H9 (cell line): Measurements from ENCODE around the gene PHACTR1. TPM values are rescaled to one million over a fixed set of nuclear protein-coding genes. Genes with fewer than 3 reads are reported as not detected.

Experiments used
- DNase-seq: peaks from one replicate; pipeline ENCODE4 v3.0.0-alpha.2; 2017
- H2AFZ ChIP-seq: one replicate; pipeline ENCODE4 v1.6.1; 2013; ENCODE audit warnings: mild to moderate bottlenecking, low read length, control low read depth, moderate library complexity
- H2AK5ac ChIP-seq: 2 replicates; pipeline ENCODE4 v1.6.1; 2013; ENCODE audit warnings: low read length, control low read depth, mixed read lengths; ENCODE audit not compliant: insufficient read length
- H2BK120ac ChIP-seq: one replicate; pipeline ENCODE4 v1.6.1; 2013; ENCODE audit warnings: low read depth, mild to moderate bottlenecking, low read length, control low read depth, inconsistent platforms; ENCODE audit not compliant: poor library complexity, severe bottlenecking
- H2BK12ac ChIP-seq: 2 replicates; pipeline ENCODE4 v1.6.1; 2013; ENCODE audit warnings: low read length, control low read depth, mixed read lengths, low read depth; ENCODE audit not compliant: insufficient read length
- H2BK15ac ChIP-seq: 2 replicates; pipeline ENCODE4 v1.6.1; 2013; ENCODE audit warnings: low read depth, low read length, control low read depth
- H2BK20ac ChIP-seq: one replicate; pipeline ENCODE4 v1.6.1; 2013; ENCODE audit warnings: low read depth, mild to moderate bottlenecking, low read length, control low read depth, inconsistent platforms; ENCODE audit not compliant: poor library complexity, severe bottlenecking
- H2BK5ac ChIP-seq: 2 replicates; pipeline ENCODE4 v1.6.1; 2013; ENCODE audit warnings: low read length, control low read depth, mixed read lengths; ENCODE audit not compliant: insufficient read length
- H3K14ac ChIP-seq: 2 replicates; pipeline ENCODE4 v1.6.1; 2013; ENCODE audit warnings: low read length, control low read depth; ENCODE audit not compliant: insufficient read depth
- H3K18ac ChIP-seq: 2 replicates; pipeline ENCODE4 v1.6.1; 2013; ENCODE audit warnings: low read depth, mild to moderate bottlenecking, mixed read lengths, low read length, control low read depth; ENCODE audit not compliant: insufficient read length
- H3K23ac ChIP-seq: 2 replicates; pipeline ENCODE4 v1.6.1; 2013; ENCODE audit warnings: low read length, control low read depth, mixed read lengths, low read depth; ENCODE audit not compliant: insufficient read length
- H3K23me2 ChIP-seq: 2 replicates; pipeline ENCODE4 v1.6.1; 2013; ENCODE audit warnings: low read depth, mild to moderate bottlenecking, mixed read lengths, low read length, control low read depth; ENCODE audit not compliant: insufficient read length, poor library complexity, severe bottlenecking
- H3K27ac ChIP-seq: 2 replicates; pipeline ENCODE4 v1.5.1; 2013; ENCODE audit warnings: low read length, control low read depth, mixed read lengths, low read depth; ENCODE audit not compliant: insufficient read length
- H3K27me3 ChIP-seq: 2 replicates; pipeline ENCODE4 v1.6.1; 2013; ENCODE audit warnings: low read length, control low read depth, inconsistent platforms; ENCODE audit not compliant: insufficient read depth
- H3K4ac ChIP-seq: 2 replicates; pipeline ENCODE4 v1.6.1; 2013; ENCODE audit warnings: low read depth, mild to moderate bottlenecking, control low read depth, inconsistent platforms, low read length, moderate library complexity
- H3K4me1 ChIP-seq: 2 replicates; pipeline ENCODE4 v1.6.1; 2013; ENCODE audit warnings: low read length, control low read depth, inconsistent platforms; ENCODE audit not compliant: insufficient read depth
- H3K4me2 ChIP-seq: 2 replicates; pipeline ENCODE4 v1.6.1; 2013; ENCODE audit warnings: low read length, control low read depth, mixed read lengths; ENCODE audit not compliant: insufficient read length, insufficient read depth
- H3K56ac ChIP-seq: 2 replicates; pipeline ENCODE4 v1.6.1; 2013; ENCODE audit warnings: low read depth, mild to moderate bottlenecking, mixed read lengths, low read length, control low read depth; ENCODE audit not compliant: insufficient read length
- H3K79me1 ChIP-seq: 2 replicates; pipeline ENCODE4 v1.6.1; 2013; ENCODE audit warnings: low read depth, mild to moderate bottlenecking, moderate library complexity, low read length, control low read depth, inconsistent platforms; ENCODE audit not compliant: insufficient read depth, poor library complexity, severe bottlenecking
- H3K79me2 ChIP-seq: 2 replicates; pipeline ENCODE4 v1.6.1; 2013; ENCODE audit warnings: low read length, control low read depth, inconsistent platforms; ENCODE audit not compliant: insufficient read depth
- H3K9ac ChIP-seq: 2 replicates; pipeline ENCODE4 v1.6.1; 2013; ENCODE audit warnings: low read length, control low read depth, mixed read lengths; ENCODE audit not compliant: insufficient read length; ENCODE audit errors: extremely low read depth
- H3K9me3 ChIP-seq: one replicate; pipeline ENCODE4 v1.6.1; 2013; ENCODE audit warnings: low read depth, low read length, inconsistent platforms; ENCODE audit not compliant: control insufficient read depth
- H3T11ph ChIP-seq: one replicate; pipeline ENCODE4 v1.6.1; 2013; ENCODE audit warnings: mild to moderate bottlenecking, low read length, control low read depth, inconsistent platforms
- H4K20me1 ChIP-seq: one replicate; pipeline ENCODE4 v1.6.1; 2013; ENCODE audit not compliant: control insufficient read depth, insufficient read length, insufficient read depth
- H4K5ac ChIP-seq: 2 replicates; pipeline ENCODE4 v1.6.1; 2013; ENCODE audit warnings: low read depth, mild to moderate bottlenecking, mixed read lengths, low read length, control low read depth; ENCODE audit not compliant: insufficient read length
- H4K8ac ChIP-seq: replicated peaks from 2 replicates; pipeline ENCODE4 v1.6.1; 2013; ENCODE audit warnings: low read length, control low read depth, mixed read lengths, low read depth; ENCODE audit not compliant: insufficient read length
- H4K91ac ChIP-seq: 2 replicates; pipeline ENCODE4 v1.6.1; 2013; ENCODE audit warnings: low read depth, mild to moderate bottlenecking, moderate library complexity, mixed read lengths, low read length, control low read depth; ENCODE audit not compliant: insufficient read length
- H3K27ac Mint-ChIP-seq, 3 experiments: 2 replicates in 2 of 3; 3 replicates in 1 of 3; pipeline ENCODE4 v1.8.0; 2020 to 2021; ENCODE audit warnings: mixed read lengths in 3 of 3, mild to moderate bottlenecking in 1 of 3, moderate library complexity in 1 of 3
- H3K27me3 Mint-ChIP-seq: 2 replicates; pipeline ENCODE4 v1.8.0; 2021; ENCODE audit warnings: low read depth, mild to moderate bottlenecking, moderate library complexity, mixed read lengths
- H3K36me3 Mint-ChIP-seq, 3 experiments: 2 replicates in 2 of 3; 3 replicates in 1 of 3; pipeline ENCODE4 v1.8.0; 2020 to 2021; ENCODE audit warnings: low read depth in 3 of 3, mixed read lengths in 3 of 3; ENCODE audit not compliant: insufficient read depth in 1 of 3
- H3K4me1 Mint-ChIP-seq, 2 experiments: 2 replicates each; pipeline ENCODE4 v1.8.0; 2020; ENCODE audit warnings: mixed read lengths in 2 of 2
- H3K4me3 Mint-ChIP-seq, 2 experiments: 2 replicates in 1 of 2; 3 replicates in 1 of 2; pipeline ENCODE4 v1.8.0; 2020 to 2021; ENCODE audit warnings: mild to moderate bottlenecking in 2 of 2, mixed read lengths in 2 of 2, moderate library complexity in 1 of 2
- H3K9me3 Mint-ChIP-seq, 2 experiments: 2 replicates in 1 of 2; 3 replicates in 1 of 2; pipeline ENCODE4 v1.8.0; 2020; ENCODE audit warnings: mild to moderate bottlenecking in 2 of 2, mixed read lengths in 2 of 2, moderate library complexity in 1 of 2
- CTCF ChIP-seq: fragments of 200-600 bp; sonication (generic); conservative IDR thresholded peaks from 3 replicates; pipeline ENCODE4 v1.8.0; 2021; ENCODE audit warnings: antibody characterized with exemption, mild to moderate bottlenecking
- WGBS: extraction: QIAGEN DNeasy Blood & Tissue Kit; methylation state at CpG from one replicate; pipeline ENCODE4 v1.1.7; 2013; ENCODE audit warnings: missing lambda C conversion rate, low lambda C conversion rate, mixed read lengths; ENCODE audit not compliant: insufficient read length; ENCODE audit errors: extremely low coverage; 5-methylcytosine and 5-hydroxymethylcytosine counted together
- total RNA-seq: library from RNA; stranded (reverse); gene quantifications from 2 replicates; pipeline ENCODE4 v1.2.1, GENCODE V29; 2021

PHACTR1 gene
- total RNA-seq, 1 experiment from 2014 or later = 15.9 TPM

GRCh38 chr6:13006578-13007300 lies 290.2 kb downstream of the PHACTR1 start:
- Histone ChIP-seq H3K27me3 (peaks cover under 1% of the 10 kb centered on the region; the same call in 1 of the 2 replicates), H2AK5ac (no peak overlapping the region), H3K14ac (no peak overlapping the region), H3K9me3 (no peaks in the 10 kb centered on the region), H3K18ac (no peak overlapping the region), H3K56ac (no peak overlapping the region), H2BK15ac (no peak overlapping the region), H2BK12ac (no peak overlapping the region), H3K4me1 (no peaks in the 10 kb centered on the region), H3K9ac (no peak overlapping the region), H4K5ac (no peak overlapping the region), H3K79me1 (no peaks in the 10 kb centered on the region), H3K23me2 (no peaks in the 10 kb centered on the region), H4K20me1 (no peaks in the 10 kb centered on the region), H2BK5ac (no peak overlapping the region), H3K27ac (no peak overlapping the region), H2BK120ac (no peak overlapping the region), H3T11ph (no peak overlapping the region), H2AFZ (no peak overlapping the region), H3K79me2 (no peaks in the 10 kb centered on the region), H2BK20ac (no peak overlapping the region), H3K4me2 (no peak overlapping the region), H4K91ac (no peak overlapping the region), H3K4ac (no peak overlapping the region), H3K23ac (no peak overlapping the region), H4K8ac (no peak overlapping the region)
- no peak overlapping the region for H3K4me3 Mint-ChIP-seq
- DNase-seq = no peak
- H3K4me1 Mint-ChIP-seq = peaks cover 18 to 19% of the 10 kb centered on the region in 2 experiments
- WGBS = no CpG with 5 or more reads among the region's 4 CpGs
- H3K27me3 Mint-ChIP-seq = peaks cover 16% of the 10 kb centered on the region
- H3K27ac Mint-ChIP-seq = no peak overlapping the region
- H3K36me3 Mint-ChIP-seq = no peaks in the 10 kb centered on the region
- no peaks in the 10 kb centered on the region for H3K9me3 Mint-ChIP-seq
- no peak for TF ChIP-seq CTCF
